Fibroblast of skin of scalp (primary cell): ENCODE data around the gene FIBCD1.
"Not testable (repeated sequence)": the region's sequence is repeated elsewhere in the genome, so short reads cannot be mapped to it uniquely, and the experiment has no call there.

Experiments
- DNase-seq: peaks from one replicate; pipeline ENCODE4 v3.0.0-alpha.2; 2013

Gene FIBCD1

GRCh38 chr9:130973686-130974281, 34.7 kb upstream of the FIBCD1 start:
- DNase-seq = no peak

GRCh38 chr9:130972957-130973685, 34.1 kb upstream of the FIBCD1 start:
- no peak for DNase-seq

GRCh38 chr9:130972277-130972956, 33.4 kb upstream of the FIBCD1 start:
- DNase-seq = no peak

GRCh38 chr9:130971294-130971849, 32.3 kb upstream of the FIBCD1 start:
- DNase-seq = no peak

- no peak for DNase-seq
Measured at GRCh38 chr9:130970855-130971254, 31.8 kb upstream of the FIBCD1 start.

GRCh38 chr9:130970052-130970451, 31.0 kb upstream of the FIBCD1 start:
- DNase-seq = no peak

DNA sequence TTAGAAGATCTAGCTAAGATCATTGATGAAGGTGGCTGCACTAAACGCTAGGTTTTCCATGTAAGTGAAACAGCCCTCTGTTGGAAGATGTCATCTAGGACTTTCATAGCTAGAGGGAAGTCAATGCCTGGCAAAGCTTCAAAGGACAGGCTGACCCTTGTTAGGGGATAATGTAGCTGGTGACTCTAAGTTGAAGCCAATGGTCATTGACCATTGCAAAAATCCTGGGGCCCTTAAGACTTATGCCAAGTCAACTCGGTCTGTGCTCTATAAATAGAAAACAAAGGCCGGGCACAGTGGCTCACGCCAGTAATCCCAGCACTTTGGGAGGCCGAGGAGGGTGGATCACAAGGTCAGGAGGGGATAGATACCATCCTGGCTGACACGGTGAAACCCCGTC, 26.6 kb upstream of the FIBCD1 start:
- no peak for DNase-seq

- no peak for DNase-seq
Measured at GRCh38 chr9:130963916-130964315, 24.9 kb upstream of the FIBCD1 start.

GRCh38 chr9:130963337-130963908, 24.4 kb upstream of the FIBCD1 start:
- DNase-seq = no peak

DNA sequence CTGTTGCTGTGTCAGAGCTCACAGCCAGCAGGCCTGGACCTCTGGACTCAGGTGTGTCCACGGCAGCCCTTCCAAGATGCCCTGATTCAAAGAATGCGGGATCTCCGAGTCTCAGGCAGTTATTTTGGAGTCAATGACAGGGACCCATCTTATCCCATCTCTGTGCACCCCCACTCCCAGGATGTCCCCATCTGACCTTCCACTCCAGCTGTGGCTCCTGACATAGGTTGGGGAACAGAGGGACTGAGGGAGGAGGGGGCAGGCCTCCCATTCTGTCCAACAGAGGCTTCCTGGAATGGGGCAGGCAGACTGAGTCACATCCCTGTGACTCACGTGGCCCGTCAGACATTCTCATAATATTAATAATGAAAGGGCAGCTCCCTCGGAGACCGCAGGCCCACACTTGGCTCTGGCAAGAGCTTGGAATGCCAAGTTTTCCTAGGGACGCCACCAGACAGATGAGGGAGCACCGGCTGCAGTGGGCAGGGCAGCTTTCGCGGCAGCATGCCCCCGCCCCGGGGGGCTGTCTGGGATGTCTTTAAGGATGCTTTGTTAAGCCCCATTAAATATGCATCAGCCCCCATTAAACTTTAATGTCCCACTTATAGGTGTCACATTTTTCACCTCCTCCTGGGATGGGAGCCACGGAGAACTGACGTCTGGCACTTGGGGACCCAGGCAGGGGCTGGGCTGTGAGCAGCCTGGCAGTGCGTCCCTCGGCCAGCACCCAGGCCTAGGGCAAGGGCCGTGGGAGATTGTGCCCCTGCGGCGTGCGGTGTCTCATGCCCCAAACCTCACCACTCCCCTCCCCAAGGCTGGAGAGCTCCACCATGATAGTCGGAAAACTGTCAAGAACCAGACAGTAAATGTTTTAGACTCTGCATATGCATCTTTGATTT, 23.6 kb upstream of the FIBCD1 start:
- DNase-seq = peak; percentile 97

GRCh38 chr9:130961511-130962300, 22.7 kb upstream of the FIBCD1 start:
- DNase-seq = no peak

GRCh38 chr9:130960522-130961378, 21.7 kb upstream of the FIBCD1 start:
- no peak for DNase-seq

GRCh38 chr9:130959809-130960334, 20.8 kb upstream of the FIBCD1 start:
- no peak for DNase-seq

- DNase-seq = not testable (repeated sequence)
Measured at GRCh38 chr9:130958564-130958963, 19.5 kb upstream of the FIBCD1 start.

DNA sequence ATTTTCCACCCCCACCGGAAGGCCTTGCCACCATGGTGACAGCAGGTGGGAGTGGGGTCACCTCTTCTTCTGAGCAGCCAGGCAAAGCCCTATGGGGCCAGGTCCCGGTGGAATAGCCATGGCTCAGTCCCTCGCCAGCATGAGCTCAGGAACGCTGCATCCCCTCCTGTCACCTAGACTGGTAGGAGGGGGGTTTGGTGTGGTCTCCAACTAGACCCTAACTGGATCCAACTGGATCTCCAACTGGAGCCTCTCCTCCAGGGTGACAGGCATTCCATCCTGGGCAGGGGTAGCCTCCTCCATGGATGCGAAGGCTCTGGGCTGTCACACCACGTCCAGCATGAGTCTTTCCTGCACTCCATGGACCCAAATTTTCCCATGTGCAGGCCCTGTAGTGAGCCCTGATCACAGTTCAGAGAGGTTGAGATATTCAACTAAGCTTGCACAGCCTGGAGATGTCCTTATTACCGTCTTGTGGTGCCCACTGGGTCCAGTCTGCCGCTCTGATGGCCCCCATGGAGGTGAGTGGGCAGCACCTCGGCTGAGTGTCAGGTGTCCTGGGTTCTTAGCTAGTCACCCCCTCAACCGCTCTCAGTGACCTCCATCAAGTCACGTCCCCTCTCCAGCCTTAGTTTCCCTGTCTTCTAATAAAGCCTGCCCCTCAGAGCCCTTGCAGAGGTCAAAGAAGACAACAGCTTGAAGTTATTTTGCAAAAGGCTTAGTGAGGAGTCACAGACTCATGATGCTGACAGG, 18.6 kb upstream of the FIBCD1 start:
- DNase-seq = no peak

DNA sequence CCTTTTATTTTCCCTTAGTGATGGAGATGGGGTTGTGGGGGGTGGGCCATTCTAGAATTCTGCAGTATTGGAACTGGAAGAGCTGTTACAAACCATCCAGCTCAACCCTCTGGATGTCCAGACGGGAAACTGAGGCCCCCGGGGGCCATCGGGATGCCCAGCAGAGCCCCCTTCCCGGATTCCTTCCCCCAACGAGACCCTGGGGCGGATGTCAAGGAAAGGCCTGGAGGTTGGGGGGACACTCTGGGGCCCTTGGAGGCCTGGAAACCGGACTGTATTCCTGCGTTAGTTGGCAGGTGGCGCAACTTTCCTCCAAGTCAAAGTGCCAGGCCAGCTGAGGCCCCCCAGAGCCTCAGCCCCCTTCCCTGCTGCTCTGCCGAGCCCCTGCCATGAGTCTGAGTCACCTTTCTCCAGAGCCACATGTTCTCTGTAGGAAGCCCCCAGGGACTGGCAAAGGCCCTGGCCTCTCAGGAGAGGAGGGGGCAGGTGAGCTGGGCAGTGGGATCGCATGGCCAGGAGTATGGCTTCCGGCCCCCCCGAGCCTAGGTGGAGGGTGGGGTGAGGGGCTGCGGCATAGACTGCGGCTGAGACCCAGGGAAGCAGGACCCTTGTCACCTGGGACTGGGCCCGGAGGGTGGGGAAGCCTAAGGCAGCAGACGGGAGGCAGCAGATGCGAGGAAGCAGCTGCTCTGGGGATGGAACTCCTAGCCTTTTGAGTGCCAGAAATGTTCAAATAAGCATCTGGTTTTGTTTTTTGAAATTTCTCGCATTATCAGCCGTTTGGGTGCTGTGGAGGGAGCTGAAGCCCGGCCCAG, 17.8 kb upstream of the FIBCD1 start:
- DNase-seq = no peak

GRCh38 chr9:130955947-130956621, 17.0 kb upstream of the FIBCD1 start:
- no peak for DNase-seq

GRCh38 chr9:130954925-130955324, 15.9 kb upstream of the FIBCD1 start:
- not testable (repeated sequence) for DNase-seq
